NCI-H460 (cell line): ENCODE results near the gene EBF3. TPM values are rescaled to one million over a fixed set of nuclear protein-coding genes. Genes with fewer than 3 reads are reported as not detected.

Source experiments
- DNase-seq: peaks from one replicate; pipeline ENCODE4 v3.0.0-alpha.2; 2016; ENCODE audit warnings: low read depth; ENCODE audit errors: extremely low read depth
- total RNA-seq: library from RNA; depleted of rRNA; stranded (reverse); fragments of >200 nt; shearing (Covaris generic); gene quantifications from 2 replicates; pipeline ENCODE4 v1.2.3, GENCODE V29; 2014

Gene EBF3
- total RNA-seq, 1 experiment from 2014 or later: not detected

DNA sequence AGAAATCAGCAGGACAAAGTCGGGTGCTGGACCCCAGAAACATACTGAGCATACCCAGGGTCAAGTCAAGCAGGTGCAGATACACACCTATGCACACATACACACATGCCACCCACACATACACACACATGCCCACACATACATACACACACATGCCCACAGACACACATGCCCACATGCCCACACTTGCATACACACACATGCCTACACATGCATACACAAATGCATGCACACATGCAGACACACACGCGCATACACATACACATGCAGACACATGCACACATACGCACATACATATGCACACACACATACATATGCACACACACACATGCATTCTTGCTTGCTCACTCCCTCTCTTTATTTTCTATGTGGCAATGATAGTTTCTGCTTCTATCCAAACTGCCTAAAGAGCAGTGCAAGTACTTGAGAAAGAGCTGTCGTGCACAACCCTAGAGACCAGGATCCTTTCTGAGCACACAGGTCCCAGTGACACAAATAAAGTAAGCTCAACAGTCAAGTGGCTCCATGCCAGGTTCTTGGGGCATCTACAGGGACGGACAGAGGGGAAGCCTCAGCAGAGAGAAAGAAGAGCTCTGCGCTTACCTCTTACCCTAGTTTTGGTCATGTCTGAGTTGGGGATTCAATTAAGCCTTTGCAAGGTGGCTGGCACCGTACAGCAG is 83.7 kb downstream of the EBF3 start:
- no peak for DNase-seq

DNA sequence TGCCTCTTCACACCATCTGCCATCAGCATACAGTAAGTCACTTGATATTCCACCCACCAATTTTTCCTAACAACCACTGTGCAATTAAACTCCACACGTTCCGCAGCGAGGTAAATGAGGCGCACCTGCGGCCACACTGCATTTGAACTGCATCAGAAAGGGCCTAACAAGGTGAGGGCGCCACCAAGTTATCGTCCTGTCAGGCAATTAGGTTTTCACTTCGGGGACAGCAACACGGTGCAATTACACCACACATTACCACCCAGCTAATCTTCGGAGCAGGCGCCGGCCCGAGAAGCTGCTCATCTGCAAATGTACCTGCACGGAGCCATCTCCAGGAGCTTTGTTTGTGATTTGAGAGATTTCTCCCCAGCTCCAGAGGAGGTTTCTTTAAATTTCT is 84.4 kb downstream of the EBF3 start:
- no peak for DNase-seq

DNA sequence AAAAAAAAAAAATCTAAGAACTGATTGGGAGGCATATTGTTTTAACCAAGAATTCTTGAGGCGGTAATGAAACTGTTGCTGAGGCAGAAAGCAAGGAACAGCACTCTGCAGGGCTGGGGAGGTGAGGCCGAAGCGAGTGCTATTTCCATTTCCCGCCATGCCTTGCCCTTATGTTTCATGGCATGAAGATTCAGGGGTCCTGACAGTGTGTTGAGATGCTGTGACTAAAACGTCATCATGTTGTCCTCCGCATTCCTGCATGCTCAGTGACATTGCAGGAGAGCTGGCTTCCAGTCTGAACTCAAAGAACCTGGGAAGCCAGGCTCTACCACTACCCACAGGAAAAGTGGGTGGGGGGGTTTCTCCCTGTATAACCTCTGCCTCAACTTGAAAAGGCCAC is 85.2 kb downstream of the EBF3 start:
- no peak for DNase-seq

DNA sequence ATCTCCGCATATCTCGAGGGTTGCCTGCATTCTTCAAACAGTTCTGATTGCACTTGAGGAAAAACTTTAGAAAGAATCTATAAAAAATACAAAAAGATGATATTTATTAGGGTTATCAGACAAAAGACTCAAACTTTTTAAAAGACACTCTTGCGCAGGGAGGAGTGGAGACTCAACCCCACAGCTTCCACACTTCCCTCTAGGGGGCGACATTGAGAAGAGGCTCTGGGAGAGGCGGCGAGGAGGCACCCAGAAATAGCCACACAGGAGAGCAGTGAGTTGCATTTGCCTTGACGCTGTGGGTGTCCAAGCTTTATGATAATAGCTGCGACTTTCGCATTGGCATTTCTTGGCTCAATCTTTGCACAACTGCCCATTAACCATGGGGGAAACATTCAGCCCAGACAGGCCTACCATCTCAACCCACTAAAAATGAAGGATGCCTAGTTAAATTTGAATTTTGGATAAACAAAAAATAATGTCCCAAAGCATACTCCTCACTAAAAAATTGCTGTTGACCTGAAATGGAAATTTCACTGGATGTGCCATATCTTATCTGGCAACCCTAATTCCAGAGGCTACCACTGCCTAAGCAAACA is 86.2 kb downstream of the EBF3 start:
- peak; percentile 12 for DNase-seq

DNA sequence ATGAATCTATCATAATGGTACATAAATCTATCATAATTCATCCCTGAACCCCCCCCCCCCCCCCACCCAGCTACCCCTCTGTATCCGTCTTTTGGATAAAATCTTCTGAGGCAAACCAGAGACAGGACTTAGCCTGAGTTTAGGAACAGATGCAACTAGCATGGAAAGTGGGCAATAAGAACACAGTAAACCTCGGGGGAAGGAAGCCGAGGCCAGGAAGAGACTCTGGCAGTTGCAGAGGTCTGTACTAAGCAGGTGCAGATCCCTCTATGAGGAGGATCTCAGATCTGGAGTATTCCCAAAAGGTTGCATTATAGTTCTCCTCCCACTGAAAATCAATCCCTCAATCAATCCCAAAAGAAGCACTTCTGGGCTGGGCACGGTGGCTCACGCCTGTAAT is 87.2 kb downstream of the EBF3 start:
- DNase-seq: no peak

DNA sequence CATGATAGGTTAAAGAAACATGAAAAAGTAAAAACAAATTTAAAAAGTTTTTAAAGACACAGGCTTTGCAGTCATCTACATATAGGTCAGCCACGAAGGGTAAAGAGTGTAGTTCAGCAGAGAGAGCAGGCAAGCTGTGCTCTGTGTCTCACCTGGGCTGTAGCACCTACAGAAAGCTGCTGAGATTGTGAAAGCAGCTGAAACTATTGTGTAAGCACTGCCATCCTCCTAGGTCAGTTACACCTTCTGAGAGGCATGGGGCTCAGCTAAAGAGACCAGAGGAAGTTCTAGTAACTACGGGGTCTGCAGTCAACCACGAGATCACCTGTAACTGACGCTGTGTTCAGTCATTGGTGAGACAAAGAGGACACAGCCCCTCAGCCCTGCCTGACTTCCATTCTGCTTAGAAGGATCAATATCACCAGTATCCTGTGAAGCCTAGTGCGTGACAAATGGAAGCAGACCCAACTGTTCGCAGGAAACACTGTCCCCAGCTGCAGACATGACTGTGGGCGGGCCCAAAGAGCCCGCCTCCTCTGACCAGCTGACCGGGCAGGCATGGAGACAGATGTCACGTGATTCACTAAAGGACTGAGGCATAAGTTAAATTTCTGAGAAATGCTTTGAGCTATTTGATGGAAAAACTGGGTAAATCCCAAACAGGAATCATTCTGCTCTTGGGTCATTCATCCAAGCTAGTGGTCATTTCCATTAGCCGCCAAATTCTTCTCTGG is 87.9 kb downstream of the EBF3 start:
- no peak for DNase-seq

DNA sequence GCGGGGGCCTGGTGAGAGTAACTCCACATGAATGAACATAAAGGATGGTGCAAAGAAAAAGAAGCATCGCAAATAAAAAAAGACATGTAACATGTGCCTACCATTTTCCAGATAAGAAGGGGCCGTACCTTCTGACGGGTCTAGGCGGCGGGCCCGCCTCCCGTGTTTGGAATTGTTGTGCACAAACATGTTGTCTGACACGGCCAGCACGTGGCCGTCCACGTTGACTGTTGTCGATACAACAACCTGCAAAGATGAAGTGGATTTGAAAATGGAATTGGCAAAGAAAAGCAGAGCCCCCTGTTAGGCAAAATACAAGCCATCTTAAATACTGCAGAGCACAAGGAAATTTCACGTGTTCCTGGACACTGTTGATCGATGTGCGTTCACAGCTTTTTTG is 90.7 kb downstream of the EBF3 start:
- DNase-seq: no peak

DNA sequence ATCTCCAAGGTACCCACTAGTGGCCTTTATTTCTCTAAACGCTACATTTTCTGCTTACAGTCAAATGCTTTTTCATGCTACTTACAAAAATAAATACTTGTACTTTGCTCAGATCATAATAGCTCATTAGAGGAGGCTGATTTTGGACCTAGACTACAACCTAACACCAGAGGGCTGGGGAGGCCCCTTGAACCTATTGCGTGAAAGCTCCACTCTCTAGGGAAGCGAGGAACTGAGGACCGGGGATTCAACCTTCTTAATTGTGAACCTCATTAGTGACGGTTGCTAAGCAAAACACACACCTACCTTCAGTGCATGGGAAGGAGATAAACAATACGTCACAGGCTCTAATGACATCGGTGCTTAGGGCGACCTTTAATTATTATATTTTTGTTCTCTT is 92.1 kb downstream of the EBF3 start:
- no peak for DNase-seq

DNA sequence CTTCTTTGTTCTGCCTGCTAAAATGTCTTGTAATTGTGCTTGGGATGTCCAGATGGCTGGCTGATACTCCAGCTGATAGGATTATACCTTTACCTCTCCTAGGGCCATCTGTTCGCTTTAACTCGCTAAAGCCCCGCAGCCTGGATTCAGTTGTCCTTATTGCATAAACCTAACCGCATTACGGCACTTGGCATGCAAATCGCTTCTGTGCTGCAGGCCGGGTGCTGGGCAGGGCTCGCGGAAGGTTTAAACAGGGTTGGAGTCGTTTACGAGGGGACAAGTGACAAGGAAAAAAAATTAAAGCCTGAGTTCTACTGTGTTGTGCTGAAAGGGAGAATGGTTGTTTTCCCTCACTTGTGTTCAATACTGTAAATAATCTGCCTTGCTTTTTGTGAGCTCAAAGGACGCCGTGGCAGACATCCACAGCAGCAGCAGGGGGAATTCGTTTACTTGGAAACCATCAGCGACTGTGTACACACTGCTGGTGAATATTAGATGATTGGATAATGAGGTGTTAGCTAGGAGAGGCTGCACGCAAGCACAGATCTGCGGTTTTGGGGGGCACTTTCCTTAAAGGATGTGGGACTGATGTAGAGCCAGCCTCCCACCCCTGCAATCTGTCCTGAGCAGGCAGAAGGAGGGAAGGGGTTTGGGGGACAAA is 93.0 kb downstream of the EBF3 start:
- DNase-seq: no peak

DNA sequence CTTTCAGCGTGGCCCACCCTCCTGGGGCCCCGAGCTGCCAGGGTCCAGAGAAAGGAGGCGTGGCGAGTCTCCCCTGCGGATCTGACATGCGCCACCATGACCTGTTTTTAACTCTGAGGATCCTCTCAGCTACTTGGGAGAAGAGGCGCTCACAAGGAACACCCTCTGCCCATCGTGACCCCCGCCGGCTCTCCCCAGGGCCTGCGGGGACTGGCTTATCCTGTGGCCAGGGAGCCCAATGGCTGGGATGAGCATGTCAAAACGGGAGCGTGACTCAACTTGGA is 93.7 kb downstream of the EBF3 start:
- DNase-seq: no peak

DNA sequence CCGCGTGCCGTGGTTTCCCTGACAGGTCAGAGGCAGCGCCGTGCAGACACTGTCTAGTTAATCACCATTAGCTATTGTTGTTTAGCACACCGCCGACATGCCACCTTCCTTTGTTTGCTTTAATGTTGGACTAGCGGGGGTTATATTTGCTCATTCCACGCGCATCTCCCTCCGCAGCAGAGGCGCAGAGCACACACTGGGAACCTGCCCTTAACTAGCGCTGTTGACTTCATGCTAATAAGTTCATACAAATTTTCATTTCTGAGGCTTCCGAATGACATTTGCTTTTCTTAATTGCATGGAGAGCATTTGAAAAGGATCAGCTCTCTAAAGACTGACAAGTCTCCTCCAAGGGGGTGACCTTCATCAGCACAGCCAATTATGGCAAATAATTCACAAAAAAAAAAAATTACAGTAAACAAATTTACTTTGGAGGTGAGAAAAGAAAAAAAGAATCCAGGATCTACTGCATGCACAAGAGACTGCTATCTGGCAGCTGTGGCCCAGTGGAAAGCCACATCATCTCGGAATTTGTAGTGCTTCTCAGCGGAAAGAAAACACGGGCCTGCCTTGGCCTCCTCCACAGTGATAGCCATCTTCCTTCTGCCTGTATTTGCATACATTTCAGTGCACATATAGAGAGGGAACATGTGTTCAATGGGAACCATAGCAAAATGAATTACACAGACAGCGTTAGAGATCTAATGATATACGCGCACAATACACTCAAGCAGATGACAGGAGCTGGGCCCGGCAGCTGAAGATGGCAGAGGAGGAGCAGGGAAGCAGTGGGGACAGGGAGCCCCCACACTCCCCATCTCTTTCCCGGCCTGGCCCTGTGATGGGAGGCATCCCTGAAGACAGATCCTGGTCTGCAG is 94.2 kb downstream of the EBF3 start:
- no peak for DNase-seq

DNA sequence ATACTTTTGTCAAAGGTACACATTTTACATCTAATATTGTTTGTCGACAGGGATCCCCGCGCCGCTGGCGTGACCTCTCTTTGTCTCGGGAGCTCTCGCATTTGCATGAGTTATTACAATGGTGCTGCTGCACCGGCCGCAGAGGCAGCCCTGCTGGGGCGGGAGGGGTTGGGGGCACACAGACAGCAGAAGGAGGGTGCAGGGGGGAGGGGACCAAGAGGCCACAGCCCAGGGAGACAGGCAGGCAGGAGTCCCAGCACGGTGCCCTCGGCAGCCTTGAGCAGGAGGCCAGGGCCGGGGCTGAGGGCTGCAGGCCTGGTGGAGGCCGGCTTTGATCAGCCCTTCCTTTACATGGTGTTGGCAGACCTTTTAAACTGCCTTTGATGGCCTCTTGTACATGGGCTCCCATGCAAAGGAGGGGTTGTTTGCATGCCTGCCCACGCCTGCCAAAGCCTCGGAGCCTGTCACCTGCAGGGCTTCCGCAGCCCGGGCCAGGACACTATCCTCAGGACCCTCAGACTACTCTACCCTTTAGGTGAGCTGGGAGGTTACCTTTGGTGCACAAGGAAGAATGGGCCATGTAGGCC is 95.5 kb downstream of the EBF3 start:
- no peak for DNase-seq

DNA sequence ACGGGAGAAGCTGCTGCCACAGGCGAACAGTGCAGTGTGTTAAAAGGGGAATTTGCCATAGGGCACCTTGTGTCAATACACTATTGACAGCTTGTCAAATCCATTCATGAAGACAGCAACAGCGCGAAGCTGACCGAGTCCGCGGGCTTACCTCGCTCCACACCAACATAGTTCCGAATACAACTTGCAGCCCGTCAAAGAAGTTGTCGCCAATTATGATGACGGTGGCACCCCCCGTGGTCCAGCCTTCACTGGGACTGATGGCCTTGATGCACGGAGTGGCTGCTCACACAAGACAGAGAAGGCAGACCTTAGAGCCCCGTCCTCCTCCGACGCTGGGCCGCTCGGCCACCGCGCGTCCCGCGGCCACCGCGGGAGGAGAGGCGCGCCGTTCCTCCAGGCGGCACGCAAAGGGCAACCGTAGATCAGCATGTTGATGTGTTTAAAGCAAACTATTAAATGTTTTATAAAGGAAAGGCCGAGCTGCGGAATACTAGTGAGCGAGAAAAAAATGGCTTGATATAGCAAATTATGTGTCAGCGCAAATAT is 96.4 kb downstream of the EBF3 start:
- no peak for DNase-seq

DNA sequence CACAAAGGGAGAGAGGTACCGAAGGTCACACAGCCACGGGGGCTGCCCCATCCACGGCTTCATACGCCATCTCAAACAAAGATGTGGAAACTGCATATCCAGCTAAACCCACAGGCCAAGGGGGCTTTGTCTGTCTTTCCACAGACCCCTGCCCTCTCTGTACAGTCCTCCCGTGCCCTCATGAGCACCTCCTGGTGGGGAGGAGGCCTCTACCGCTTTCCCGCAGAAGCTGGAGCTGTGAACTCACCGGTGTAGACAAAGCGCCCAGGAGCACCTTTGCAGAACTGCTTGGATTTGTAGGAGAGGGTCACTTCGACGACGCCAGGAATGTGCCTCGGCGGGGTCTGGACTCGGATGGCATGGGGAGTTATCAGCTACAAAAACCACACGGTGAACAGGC is 97.2 kb downstream of the EBF3 start:
- DNase-seq: no peak

DNA sequence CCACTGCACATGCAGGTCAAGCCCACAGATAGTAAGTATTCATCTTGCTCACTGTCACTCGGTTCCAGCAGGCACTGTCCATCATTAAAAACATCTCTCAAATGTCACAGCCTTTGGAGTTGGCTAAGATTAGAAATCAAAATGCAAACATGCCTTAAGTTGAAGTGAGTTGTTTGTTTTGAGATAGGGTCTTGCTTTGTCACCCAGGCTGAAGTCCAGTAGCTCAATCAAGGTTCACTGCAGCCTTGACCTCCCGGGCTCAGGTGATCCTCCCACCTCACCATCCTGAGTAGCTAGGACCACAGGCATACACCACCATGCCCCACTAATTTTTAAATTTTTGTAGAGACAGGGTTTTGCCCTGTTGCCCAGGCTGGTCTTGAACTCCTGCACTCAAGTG is 98.1 kb downstream of the EBF3 start:
- no peak for DNase-seq

DNA sequence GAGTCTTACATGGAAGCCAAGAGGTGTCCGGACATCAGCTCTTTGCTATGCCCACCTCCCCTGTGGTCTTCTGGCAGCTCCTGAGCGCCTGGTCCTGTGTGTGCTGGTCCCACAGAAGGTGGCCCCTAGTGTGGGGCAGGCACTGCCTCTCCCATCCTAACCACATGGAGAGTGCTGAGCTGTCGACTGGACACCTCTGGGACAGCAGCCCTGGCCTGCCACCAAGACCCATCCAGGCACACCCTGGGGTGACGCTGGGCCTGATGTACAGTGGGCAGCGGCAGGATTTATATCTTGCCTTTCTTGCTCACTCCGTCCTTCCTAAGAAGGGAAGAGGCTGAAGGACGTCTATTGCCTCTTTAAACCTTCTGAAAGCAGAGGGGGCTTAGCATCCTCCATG is 98.7 kb downstream of the EBF3 start:
- no peak for DNase-seq

DNA sequence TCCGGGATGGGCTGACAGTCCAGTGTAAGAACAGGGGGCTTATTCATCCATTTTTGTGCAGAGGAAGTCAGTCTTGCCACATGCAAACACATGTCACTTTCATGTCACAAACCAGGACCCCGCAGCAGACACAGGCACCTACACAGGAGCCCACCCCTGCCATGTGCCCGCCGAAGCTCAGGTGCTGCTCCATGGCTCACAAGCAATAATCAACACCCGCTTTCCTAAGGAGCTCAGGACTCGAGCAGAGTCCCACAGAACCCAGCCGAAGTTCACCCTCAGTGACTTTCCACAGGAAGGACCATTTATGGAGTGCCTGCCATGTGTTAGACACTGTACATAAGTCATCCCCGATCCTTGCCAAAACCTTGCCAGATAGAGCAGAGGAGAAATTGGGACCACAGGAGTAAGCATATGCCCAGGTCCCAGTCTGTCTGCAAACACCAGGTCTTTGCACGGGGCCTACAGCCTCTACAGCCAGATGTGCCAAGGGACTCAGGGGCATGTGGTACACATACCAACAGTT is 99.4 kb downstream of the EBF3 start:
- no peak for DNase-seq

DNA sequence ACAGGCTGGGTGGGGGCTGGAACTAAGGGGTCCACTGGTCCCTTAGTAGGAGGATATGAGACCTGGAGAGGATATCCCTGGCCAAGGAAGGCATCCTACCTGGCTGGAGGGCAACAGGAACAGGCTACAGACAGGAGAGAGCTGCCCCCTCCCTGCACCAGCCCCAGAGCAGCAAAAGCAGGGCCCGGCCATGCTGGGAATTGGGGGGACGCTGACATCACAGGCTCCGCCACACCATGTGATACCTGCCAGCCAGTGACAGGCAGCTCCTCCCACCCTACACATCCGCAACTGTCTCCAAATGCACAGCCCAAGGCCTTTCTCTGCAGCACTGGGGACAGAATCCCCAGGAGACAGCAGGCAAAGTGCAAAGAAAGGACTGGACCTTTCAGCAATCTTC is 100.0 kb downstream of the EBF3 start:
- no peak for DNase-seq

DNA sequence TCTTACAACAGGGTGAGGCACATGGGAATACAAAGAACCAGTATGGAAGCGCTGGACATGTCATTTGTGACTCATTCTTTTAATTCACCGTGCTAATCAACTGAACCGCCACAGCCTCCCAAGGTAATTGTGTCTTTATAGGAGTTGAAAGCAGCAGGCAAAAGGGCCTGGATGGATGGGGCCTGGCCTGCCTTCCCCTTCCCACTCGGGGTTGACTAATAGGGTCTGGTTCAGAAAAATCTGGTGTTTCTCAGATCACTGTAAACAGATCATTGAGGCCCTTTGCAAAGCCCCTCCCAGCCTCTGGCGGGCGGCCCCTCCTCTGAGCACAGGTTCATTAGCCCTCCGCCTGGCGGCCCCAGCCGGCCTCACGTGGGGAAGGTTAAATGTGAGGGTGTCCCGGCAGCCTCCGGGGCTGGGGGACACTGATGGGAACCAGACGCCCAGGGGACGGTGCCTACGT is 100.8 kb downstream of the EBF3 start:
- DNase-seq: no peak
